GM21526 (cell line): Measurements from ENCODE around the gene MYO1E.

Experiments used
- ATAC-seq: cut with Tn5 transposase; IDR thresholded peaks from one replicate; pipeline ENCODE4 v1.9.1; 2021; ENCODE audit warnings: moderate library complexity; ENCODE audit not compliant: unreplicated experiment, low FRiP score

The MYO1E gene

GRCh38 chr15:59105854-59106253, 266.8 kb downstream of the MYO1E start:
- no peak for ATAC-seq

GRCh38 chr15:59104912-59105732, 267.5 kb downstream of the MYO1E start, which contains the start of gene CCNB2:
CCNB2 (plus strand) TSS chr15:59105146; CDS start chr15:59105269, 123 bp downstream.
- peak; percentile 94 for ATAC-seq

GRCh38 chr15:59104602-59104911, 268.1 kb downstream of the MYO1E start:
- ATAC-seq: peak; percentile 27

- ATAC-seq: no peak
Measured at GRCh38 chr15:59099162-59099685, 273.4 kb downstream of the MYO1E start.

- no peak for ATAC-seq
Measured at GRCh38 chr15:59096429-59096828, 276.2 kb downstream of the MYO1E start.

DNA sequence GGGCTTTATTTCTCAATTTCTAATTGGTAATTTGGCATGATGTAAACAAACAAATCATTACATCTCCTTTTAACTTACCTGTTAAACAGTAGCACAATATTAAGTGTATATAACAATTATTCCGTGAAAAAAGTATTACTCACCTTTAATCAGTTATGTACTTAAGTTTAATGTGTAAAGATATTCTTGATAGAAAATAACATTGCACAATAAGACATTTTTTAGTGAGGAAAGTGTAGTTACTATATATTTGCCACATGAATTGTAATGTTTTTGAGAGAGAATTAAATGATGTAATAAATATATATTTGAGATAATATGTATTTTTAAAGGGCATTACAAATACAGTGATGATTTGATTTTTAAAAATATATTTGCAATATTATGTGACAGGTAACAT, 278.6 kb downstream of the MYO1E start:
- ATAC-seq: no peak

DNA sequence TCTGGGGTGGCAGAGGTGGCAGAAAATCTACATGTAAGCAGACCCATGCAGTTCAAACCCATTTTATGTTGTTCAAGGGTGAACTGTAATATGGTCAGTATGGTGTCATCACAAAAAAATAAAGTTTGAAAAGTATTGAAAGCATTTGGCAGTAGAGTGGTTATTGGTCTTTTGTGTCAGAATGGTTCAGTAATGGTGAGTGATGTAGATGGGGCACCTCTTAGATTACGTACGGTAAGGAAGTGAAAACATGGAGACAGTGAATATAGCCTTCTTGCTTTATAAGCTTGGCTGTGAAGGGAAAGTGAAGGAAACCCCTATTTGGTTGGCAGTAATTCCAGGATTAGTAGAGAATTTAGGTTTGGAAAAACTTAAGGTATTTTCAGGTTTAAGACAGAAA, 284.9 kb downstream of the MYO1E start:
- no peak for ATAC-seq
